ENCODE results near the gene LRRN2. TPM values are rescaled to one million over a fixed set of nuclear protein-coding genes. Genes with fewer than 3 reads are reported as not detected.

Gene LRRN2
- total RNA-seq, 2 experiments from 2014 or later = not detected

GRCh38 chr1:204649721-204650521 lies 35.6 kb downstream of the LRRN2 start:
- Histone ChIP-seq H3K9me3 (ENCODE audit: control insufficient read depth in 1 of 2, insufficient read depth in 1 of 2, low read length in 2 of 2) (no peaks in the 10 kb centered on the region), H3K4me3 (ENCODE audit: low read length) (no peak overlapping the region), H3K36me3 (ENCODE audit: insufficient read depth, low read length) (no peaks in the 10 kb centered on the region), H3K4me1 (ENCODE audit: insufficient read depth, low read length) (no peaks in the 10 kb centered on the region), H3K27me3 (ENCODE audit: control insufficient read depth in 1 of 2, insufficient read depth in 2 of 2, low read length in 2 of 2) (peaks cover 9 to 11% of the 10 kb centered on the region in 2 experiments), H3K27ac (ENCODE audit: low read depth in 1 of 2, low read length in 2 of 2) (no peak overlapping the region)
- Mint-ChIP-seq H3K4me3 (no peak overlapping the region), H3K9me3 (no peaks in the 10 kb centered on the region), H3K27me3 (peaks cover 8% of the 10 kb centered on the region), H3K36me3 (ENCODE audit: low read depth) (no peaks in the 10 kb centered on the region), H3K27ac (no peak overlapping the region), H3K4me1 (ENCODE audit: low read depth) (no peaks in the 10 kb centered on the region)
- intact Hi-C loops (cut with DNase I, micrococcal nuclease) = no loop called here
- DNase-seq (no peak), ATAC-seq (ENCODE audit: poor library complexity) (no peak)
- ChIA-PET POLR2A (no interaction called here), CTCF (no interaction called here)
- no peak for TF ChIP-seq CTCF (IDR thresholded peaks at IDR 0.05)

GRCh38 chr1:204648576-204648975 lies 37.0 kb downstream of the LRRN2 start:
- CTCF ChIA-PET = no interaction called here
- peaks cover 12% of the 10 kb centered on the region for H3K27me3 Mint-ChIP-seq
- intact Hi-C loops (cut with DNase I, micrococcal nuclease) = no loop called here
- no peaks in the 10 kb centered on the region for H3K9me3 Mint-ChIP-seq
- TF ChIP-seq CTCF (IDR thresholded peaks at IDR 0.05) = no peak
- H3K4me3 Mint-ChIP-seq = no peak overlapping the region
- peaks cover 9 to 11% of the 10 kb centered on the region in 2 experiments for H3K27me3 ChIP-seq (ENCODE audit: control insufficient read depth in 1 of 2, insufficient read depth in 2 of 2, low read length in 2 of 2)
- H3K36me3 Mint-ChIP-seq (ENCODE audit: low read depth) = no peaks in the 10 kb centered on the region
- no peaks in the 10 kb centered on the region for H3K4me1 Mint-ChIP-seq (ENCODE audit: low read depth)
- ATAC-seq (ENCODE audit: poor library complexity) (no peak), DNase-seq (no peak)
- POLR2A ChIA-PET = no interaction called here
- H3K27ac ChIP-seq (ENCODE audit: low read depth in 1 of 2, low read length in 2 of 2) = no peak overlapping the region
- no peak overlapping the region for H3K27ac Mint-ChIP-seq
- H3K4me1 ChIP-seq (ENCODE audit: insufficient read depth, low read length) = no peaks in the 10 kb centered on the region
- no peaks in the 10 kb centered on the region for H3K9me3 ChIP-seq (ENCODE audit: control insufficient read depth in 1 of 2, insufficient read depth in 1 of 2, low read length in 2 of 2)
- no peaks in the 10 kb centered on the region for H3K36me3 ChIP-seq (ENCODE audit: insufficient read depth, low read length)
- no peak overlapping the region for H3K4me3 ChIP-seq (ENCODE audit: low read length)

- Mint-ChIP-seq H3K27ac (no peak overlapping the region), H3K36me3 (ENCODE audit: low read depth) (no peaks in the 10 kb centered on the region), H3K9me3 (no peaks in the 10 kb centered on the region), H3K4me1 (ENCODE audit: low read depth) (no peaks in the 10 kb centered on the region), H3K4me3 (no peak overlapping the region), H3K27me3 (peaks cover 14% of the 10 kb centered on the region)
- ATAC-seq (ENCODE audit: poor library complexity) = no peak
- POLR2A ChIA-PET = no interaction called here
- H3K4me3 ChIP-seq (ENCODE audit: low read length) = no peak overlapping the region
- CTCF ChIA-PET = no interaction called here
- H3K9me3 ChIP-seq (ENCODE audit: control insufficient read depth in 1 of 2, insufficient read depth in 1 of 2, low read length in 2 of 2) = no peaks in the 10 kb centered on the region
- H3K36me3 ChIP-seq (ENCODE audit: insufficient read depth, low read length) = no peaks in the 10 kb centered on the region
- H3K27ac ChIP-seq (ENCODE audit: low read depth in 1 of 2, low read length in 2 of 2) = no peak overlapping the region
- no peak for DNase-seq
- H3K27me3 ChIP-seq (ENCODE audit: control insufficient read depth in 1 of 2, insufficient read depth in 2 of 2, low read length in 2 of 2) = peaks cover 7 to 8% of the 10 kb centered on the region in 2 experiments
- H3K4me1 ChIP-seq (ENCODE audit: insufficient read depth, low read length) = no peaks in the 10 kb centered on the region
- TF ChIP-seq CTCF (IDR thresholded peaks at IDR 0.05) = no peak
- intact Hi-C loops (cut with DNase I, micrococcal nuclease) = no loop called here
These were observed 37.8 kb downstream of the LRRN2 start for GRCh38 chr1:204647805-204648153.
